ENCODE results near the gene EFEMP1. TPM values are rescaled to one million over a fixed set of nuclear protein-coding genes. Genes with fewer than 3 reads are reported as not detected.

The EFEMP1 gene
- total RNA-seq, 1 donor from 2014 or later: 50.7 TPM

DNA sequence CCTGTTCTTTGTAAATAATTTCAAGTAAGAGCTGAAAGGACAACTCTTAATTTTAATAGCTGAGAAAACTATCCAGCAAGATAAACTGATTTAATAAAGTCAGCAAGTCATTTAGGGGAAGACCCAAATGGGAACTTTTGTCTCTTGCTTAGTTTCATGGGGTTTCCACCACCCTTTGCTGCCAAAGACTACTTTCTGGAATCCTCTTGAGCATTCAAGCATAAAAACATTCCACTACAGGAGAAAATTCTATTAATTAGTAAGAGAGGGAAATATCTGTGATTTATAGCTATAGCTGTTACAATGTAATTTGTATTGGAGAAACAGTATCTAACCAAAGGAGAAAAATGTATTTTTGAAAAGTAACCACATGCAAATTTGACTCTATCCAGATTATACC is 20.6 kb downstream of the EFEMP1 start:
- ATAC-seq: no peak
- intact Hi-C loops (cut with micrococcal nuclease): no loop called here
- no peak for DNase-seq

- ATAC-seq (no peak), DNase-seq (no peak)
- intact Hi-C loops (cut with micrococcal nuclease): no loop called here
These were observed 21.2 kb downstream of the EFEMP1 start for GRCh38 chr2:55902429-55902828.

GRCh38 chr2:55901941-55902340 is 21.6 kb downstream of the EFEMP1 start:
- intact Hi-C loops (cut with micrococcal nuclease): no loop called here
- ATAC-seq: no peak
- DNase-seq: no peak

DNA sequence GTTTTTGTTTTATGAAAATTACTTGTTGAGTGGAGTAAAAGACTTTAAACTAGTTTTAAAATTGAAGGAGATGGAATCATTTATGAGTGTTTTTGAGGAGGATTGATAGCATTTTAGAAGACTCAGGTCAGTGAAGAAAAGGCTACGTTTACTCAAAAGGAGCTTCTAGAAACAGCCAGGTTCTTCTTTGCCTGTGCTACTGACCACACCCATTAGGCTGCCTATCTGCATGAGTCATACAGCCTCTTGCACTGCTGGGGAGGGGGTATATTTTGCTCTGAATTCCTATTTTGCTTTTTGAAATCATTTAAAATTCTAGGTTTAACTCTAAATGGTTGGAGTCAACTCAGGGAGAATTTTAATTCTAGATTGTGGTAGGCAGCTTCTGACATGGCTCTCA is 22.3 kb downstream of the EFEMP1 start:
- ATAC-seq: no peak
- intact Hi-C loops (cut with micrococcal nuclease): no loop called here
- DNase-seq: no peak

DNA sequence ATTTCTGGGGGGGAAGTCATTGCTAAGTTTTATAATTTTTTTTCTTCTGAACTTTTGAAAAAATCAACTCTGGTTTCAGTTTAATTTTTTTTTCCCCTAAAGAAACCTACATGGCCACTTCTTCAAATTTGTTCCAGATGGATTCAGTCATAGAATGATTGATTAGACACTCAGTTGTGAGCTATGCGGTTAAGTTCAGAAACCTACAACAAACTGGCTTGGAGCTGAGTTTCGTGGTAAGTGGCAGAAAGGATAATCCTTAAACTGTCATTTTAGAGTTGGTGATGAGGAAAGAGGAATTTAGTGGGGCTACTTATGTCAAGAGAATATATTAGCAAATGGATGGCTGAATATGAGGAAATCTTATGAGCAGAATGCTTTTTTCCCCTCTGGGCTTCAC is 23.7 kb downstream of the EFEMP1 start:
- DNase-seq (no peak), ATAC-seq (no peak)
- intact Hi-C loops (cut with micrococcal nuclease): no loop called here

- intact Hi-C loops (cut with micrococcal nuclease): no loop called here
- DNase-seq (no peak), ATAC-seq (no peak)
These were observed 25.1 kb downstream of the EFEMP1 start for GRCh38 chr2:55898386-55899040.

- intact Hi-C loops (cut with micrococcal nuclease): no loop called here
- DNase-seq (no peak), ATAC-seq (no peak)
These were observed 26.9 kb downstream of the EFEMP1 start for GRCh38 chr2:55896633-55897032.

DNA sequence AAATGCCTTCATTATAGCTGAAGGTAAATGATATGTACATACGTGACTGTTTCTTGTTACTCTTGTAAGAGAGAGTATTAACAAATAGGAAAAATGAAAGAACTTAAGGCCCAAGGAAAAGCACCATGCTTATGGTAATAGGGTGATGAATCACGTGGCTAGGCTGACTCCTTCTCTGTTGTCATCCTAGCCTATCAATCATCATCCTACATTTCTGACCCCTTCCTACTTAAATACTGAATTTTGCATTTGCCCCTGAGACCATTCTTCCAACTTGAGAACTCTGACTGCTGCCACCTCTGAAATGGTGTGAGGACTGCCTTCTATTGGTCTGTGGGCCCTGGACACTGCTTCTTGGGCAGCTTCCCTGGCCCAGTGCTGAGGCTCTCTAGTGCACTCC is 28.9 kb downstream of the EFEMP1 start:
- no peak for DNase-seq
- ATAC-seq: no peak
- intact Hi-C loops (cut with micrococcal nuclease): no loop called here

GRCh38 chr2:55891671-55892094 is 31.9 kb downstream of the EFEMP1 start:
- ATAC-seq: no peak
- no peak for DNase-seq
- intact Hi-C loops (cut with micrococcal nuclease): no loop called here

DNA sequence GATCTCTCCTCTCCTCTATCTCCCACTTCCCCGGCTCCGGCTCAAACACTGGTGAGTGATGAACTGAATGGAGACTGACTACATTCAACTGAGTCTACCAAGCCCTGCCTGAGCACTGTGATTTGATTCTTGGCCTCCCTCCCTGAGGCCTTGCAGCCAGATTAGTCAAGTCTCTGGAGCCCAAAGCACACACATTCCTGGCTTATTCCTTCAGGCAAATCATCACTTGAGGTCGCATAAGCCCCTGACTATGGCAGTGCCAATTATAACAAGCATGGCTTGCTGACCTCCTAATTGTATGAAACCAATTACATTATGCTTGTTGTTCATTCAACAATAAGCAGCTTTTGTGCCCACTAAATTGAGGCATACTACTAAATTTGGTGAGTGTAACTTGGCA is 34.6 kb downstream of the EFEMP1 start:
- peak; percentile 51 for DNase-seq
- intact Hi-C loops (cut with micrococcal nuclease): no loop called here
- ATAC-seq: peak; percentile 88

GRCh38 chr2:55887901-55888624 is 35.5 kb downstream of the EFEMP1 start:
- no peak for DNase-seq
- intact Hi-C loops (cut with micrococcal nuclease): no loop called here
- no peak for ATAC-seq

DNA sequence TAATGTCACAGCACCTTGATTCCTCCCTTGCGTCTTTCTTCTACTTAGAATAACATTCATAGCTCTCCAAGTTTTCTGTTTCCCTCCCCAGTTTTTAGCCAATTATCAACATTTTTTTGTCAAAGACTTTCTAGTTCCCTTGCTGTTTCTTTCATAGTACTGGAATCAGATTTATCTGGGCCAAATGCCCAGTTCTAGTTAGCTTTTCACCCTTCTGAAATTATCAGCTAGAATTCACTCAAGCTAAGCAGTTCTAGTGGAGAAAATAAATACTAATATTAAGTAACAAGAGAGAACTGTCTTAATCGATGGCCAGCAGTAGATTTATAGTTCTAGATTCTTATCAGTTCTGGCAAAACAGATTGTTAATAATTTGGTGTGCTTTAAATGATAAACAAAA is 36.2 kb downstream of the EFEMP1 start:
- DNase-seq: no peak
- intact Hi-C loops (cut with micrococcal nuclease): no loop called here
- peak; percentile 38 for ATAC-seq

GRCh38 chr2:55885944-55886281 is 37.7 kb downstream of the EFEMP1 start:
- intact Hi-C loops (cut with micrococcal nuclease): no loop called here
- DNase-seq (no peak), ATAC-seq (no peak)

DNA sequence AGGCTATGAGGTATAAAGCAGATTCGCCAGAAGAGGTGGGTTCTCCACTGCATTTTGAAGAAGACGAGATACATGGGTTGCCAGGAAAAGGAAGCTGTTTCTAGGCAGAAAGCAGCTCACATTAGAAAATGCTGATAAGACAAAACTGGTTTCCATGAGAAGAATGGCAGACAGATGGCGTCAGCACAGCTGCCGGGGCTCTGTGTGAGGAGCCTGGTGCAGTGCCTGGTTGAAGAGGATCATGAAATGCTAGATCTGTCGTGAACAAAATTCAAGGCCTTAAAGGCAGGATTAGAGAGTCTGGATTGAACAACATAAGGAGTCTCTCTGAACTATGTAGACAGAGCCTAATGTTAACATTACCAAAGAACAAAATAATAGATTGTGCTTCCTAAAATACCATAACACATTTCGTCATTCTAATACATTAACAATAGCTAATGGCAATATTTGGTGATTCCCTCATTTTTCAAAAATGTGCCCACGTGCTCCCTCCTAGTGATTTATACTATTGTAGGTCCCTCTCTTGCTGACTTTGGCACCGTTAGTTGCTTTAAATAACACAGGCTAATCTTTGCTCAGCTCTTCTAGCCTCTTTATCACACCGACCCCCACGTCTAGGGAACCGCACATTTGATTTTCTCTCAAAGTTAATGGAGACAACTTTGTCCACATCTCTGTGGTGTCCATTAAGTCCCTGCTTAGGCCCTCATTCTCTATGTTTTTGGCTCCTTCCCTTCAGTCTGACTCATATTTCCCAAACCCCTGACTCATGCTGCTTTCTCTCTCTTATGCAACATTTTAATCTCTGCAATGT is 38.2 kb downstream of the EFEMP1 start:
- intact Hi-C loops (cut with micrococcal nuclease): no loop called here

GRCh38 chr2:55883829-55884228 is 39.8 kb downstream of the EFEMP1 start:
- ATAC-seq: no peak
- intact Hi-C loops (cut with micrococcal nuclease): no loop called here
- no peak for DNase-seq

More for the DNA sequence above, 38.2 kb downstream of the EFEMP1 start:
- DNase-seq: peak; percentile 26
- ATAC-seq: peak; percentile 83

DNA sequence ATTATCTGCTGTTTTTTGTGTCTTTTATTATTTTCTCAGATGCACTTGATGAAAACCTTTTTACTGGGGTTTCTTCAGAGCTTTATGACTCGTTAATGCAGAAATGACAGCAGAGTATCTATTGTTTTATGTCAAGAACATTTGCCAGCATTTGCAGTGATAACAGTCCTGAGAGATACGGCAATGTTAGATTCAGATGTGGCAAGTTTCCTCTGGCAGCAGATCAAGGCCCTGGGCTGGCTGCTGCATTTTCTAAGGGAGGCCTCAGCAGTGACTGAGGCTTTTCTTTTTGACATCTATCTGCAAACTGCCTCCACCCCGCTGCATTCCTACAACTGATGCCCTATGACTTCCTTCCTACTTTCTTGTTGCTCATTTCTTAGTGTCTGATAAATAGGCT is 40.2 kb downstream of the EFEMP1 start:
- DNase-seq: peak; percentile 44
- intact Hi-C loops (cut with micrococcal nuclease): no loop called here
- ATAC-seq: peak; percentile 31

- intact Hi-C loops (cut with micrococcal nuclease): no loop called here
- ATAC-seq (no peak), DNase-seq (no peak)
These were observed 40.6 kb downstream of the EFEMP1 start for GRCh38 chr2:55882954-55883353.

DNA sequence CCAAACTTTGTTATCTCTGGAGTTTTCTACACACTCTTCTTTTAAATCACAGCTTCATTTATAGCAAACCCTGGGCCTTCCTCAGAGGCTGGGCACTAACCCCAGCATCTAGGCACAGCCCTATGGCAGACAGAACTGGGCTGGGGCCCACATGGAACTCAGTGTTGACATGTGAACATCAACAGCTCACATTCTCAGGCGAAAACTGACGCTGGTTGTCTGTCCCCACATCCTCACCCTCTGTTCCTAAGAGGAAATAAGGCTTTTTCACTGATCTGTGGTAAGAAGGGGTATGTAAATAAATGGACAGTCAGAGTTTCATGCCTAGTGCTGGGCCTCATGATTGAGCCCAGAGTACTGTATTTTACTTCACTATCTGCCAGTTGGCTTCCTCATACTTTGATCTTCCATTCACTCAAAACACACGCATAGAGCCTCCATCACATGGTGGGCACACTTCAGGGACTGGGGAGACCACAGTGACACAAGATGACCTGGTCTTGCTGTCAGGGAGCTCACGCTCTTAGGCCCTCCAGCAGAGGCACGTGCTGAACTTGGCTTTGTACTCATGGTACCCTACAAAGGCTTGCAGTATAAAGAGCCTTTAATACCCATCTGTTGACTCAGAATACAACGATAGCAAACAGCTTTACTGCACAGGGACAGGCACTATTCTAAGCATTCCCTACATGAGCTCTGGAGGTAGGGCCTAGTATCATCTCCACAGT is 43.0 kb downstream of the EFEMP1 start:
- intact Hi-C loops (cut with micrococcal nuclease): no loop called here
- ATAC-seq (no peak), DNase-seq (no peak)

GRCh38 chr2:55879976-55880375 is 43.6 kb downstream of the EFEMP1 start:
- ATAC-seq: peak; percentile 29
- intact Hi-C loops (cut with micrococcal nuclease): no loop called here
- no peak for DNase-seq

GRCh38 chr2:55877087-55877436 is 46.5 kb downstream of the EFEMP1 start:
- ATAC-seq: no peak
- no peak for DNase-seq
- intact Hi-C loops (cut with micrococcal nuclease): no loop called here
